Measurements from ENCODE around the gene CNIH2.

GRCh38 chr11:66275984-66276612 is 1.9 kb upstream of the CNIH2 start:
- TF ChIP-seq, protein P1, sequence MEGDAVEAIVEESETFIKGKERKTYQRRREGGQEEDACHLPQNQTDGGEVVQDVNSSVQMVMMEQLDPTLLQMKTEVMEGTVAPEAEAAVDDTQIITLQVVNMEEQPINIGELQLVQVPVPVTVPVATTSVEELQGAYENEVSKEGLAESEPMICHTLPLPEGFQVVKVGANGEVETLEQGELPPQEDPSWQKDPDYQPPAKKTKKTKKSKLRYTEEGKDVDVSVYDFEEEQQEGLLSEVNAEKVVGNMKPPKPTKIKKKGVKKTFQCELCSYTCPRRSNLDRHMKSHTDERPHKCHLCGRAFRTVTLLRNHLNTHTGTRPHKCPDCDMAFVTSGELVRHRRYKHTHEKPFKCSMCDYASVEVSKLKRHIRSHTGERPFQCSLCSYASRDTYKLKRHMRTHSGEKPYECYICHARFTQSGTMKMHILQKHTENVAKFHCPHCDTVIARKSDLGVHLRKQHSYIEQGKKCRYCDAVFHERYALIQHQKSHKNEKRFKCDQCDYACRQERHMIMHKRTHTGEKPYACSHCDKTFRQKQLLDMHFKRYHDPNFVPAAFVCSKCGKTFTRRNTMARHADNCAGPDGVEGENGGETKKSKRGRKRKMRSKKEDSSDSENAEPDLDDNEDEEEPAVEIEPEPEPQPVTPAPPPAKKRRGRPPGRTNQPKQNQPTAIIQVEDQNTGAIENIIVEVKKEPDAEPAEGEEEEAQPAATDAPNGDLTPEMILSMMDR (conservative IDR thresholded peaks at IDR 0.05; ENCODE audit: low read depth in 2 of 2): no peak
- no peak for TF ChIP-seq POLR2AphosphoS5 (IDR thresholded peaks at IDR 0.05; ENCODE audit: low read depth)

Data from GM23338 (cell line).